Skeletal muscle cell (primary cell): ENCODE measurements around the gene NDUFS2.

ENCODE experiments used
- DNase-seq: peaks from one replicate; pipeline ENCODE4 v3.0.0-alpha.2; 2010; ENCODE audit warnings: low read depth
- H3K4me3 ChIP-seq: 2 replicates; pipeline ENCODE4 v1.5.1; 2011; ENCODE audit warnings: low read depth, mild to moderate bottlenecking, control low read depth, low read length, moderate library complexity

NDUFS2 gene

GRCh38 chr1:161201836-161202712 lies at the start of gene NDUFS2:
Gene NDUFS2 (plus strand): TSS chr1:161202367. CDS start chr1:161202386, 19 bp downstream.
- peak within 1 kb of the TSS; percentile 83 for H3K4me3 ChIP-seq
- peak; percentile 98 for DNase-seq

GRCh38 chr1:161153176-161153575 lies 49.0 kb upstream of the NDUFS2 start:
- DNase-seq, result no peak
- H3K4me3 ChIP-seq, result peak overlapping the region; percentile 65

GRCh38 chr1:161153682-161154337 lies 48.4 kb upstream of the NDUFS2 start, which contains the start of gene UFC1:
Gene UFC1 (plus strand): TSS chr1:161153978. CDS start chr1:161153998, 20 bp downstream.
- DNase-seq, result peak; percentile 69
- H3K4me3 ChIP-seq, result peak within 1 kb of the TSS; percentile 65

- no peak for DNase-seq
- H3K4me3 ChIP-seq, result no peak overlapping the region
Observed at GRCh38 chr1:161157867-161158266, 44.3 kb upstream of the NDUFS2 start.

- peak overlapping the region; percentile 75 for H3K4me3 ChIP-seq
- no peak for DNase-seq
Observed at GRCh38 chr1:161158316-161159010, 43.7 kb upstream of the NDUFS2 start.

GRCh38 chr1:161159087-161159912 lies 42.9 kb upstream of the NDUFS2 start, which contains the start of gene USP21:
Gene USP21 (plus strand): TSS chr1:161159500. CDS start chr1:161160641, 1,141 bp downstream.
- peak within 1 kb of the TSS; percentile 75 for H3K4me3 ChIP-seq
- peak; percentile 56 for DNase-seq

GRCh38 chr1:161159913-161160243 lies 42.3 kb upstream of the NDUFS2 start:
- peak overlapping the region; percentile 75 for H3K4me3 ChIP-seq
- no peak for DNase-seq

- no peak overlapping the region for H3K4me3 ChIP-seq
Observed at GRCh38 chr1:161160671-161161145, 41.5 kb upstream of the NDUFS2 start.

GRCh38 chr1:161161652-161162051 lies 40.5 kb upstream of the NDUFS2 start:
- no peak for DNase-seq

More at GRCh38 chr1:161160671-161161145, 41.5 kb upstream of the NDUFS2 start:
- DNase-seq, result no peak

GRCh38 chr1:161162052-161162451 lies 40.1 kb upstream of the NDUFS2 start:
- DNase-seq, result no peak
- H3K4me3 ChIP-seq, result no peak overlapping the region

More at GRCh38 chr1:161161652-161162051, 40.5 kb upstream of the NDUFS2 start:
- no peak overlapping the region for H3K4me3 ChIP-seq

- DNase-seq, result no peak
- no peak overlapping the region for H3K4me3 ChIP-seq
Observed at GRCh38 chr1:161162806-161163205, 39.4 kb upstream of the NDUFS2 start.

- DNase-seq, result no peak
- no peak overlapping the region for H3K4me3 ChIP-seq
Observed at GRCh38 chr1:161163793-161164192, 38.4 kb upstream of the NDUFS2 start.

GRCh38 chr1:161164901-161165610 lies 37.1 kb upstream of the NDUFS2 start:
- peak overlapping the region; percentile 72 for H3K4me3 ChIP-seq

GRCh38 chr1:161165742-161166668 lies 36.2 kb upstream of the NDUFS2 start, which contains the start of gene PPOX:
Gene PPOX (plus strand): TSS chr1:161166426. CDS start chr1:161166848, 422 bp downstream.
- peak; percentile 95 for DNase-seq
- H3K4me3 ChIP-seq, result peak within 1 kb of the TSS; percentile 72

More at GRCh38 chr1:161164901-161165610, 37.1 kb upstream of the NDUFS2 start:
- no peak for DNase-seq

GRCh38 chr1:161166669-161167548 lies 35.3 kb upstream of the NDUFS2 start:
- peak overlapping the region; percentile 72 for H3K4me3 ChIP-seq
- DNase-seq, result no peak

GRCh38 chr1:161168906-161169305 lies 33.3 kb upstream of the NDUFS2 start:
- no peak for DNase-seq

More at GRCh38 chr1:161168906-161169305, 33.3 kb upstream of the NDUFS2 start:
- H3K4me3 ChIP-seq, result no peak overlapping the region
